Head of caudate nucleus (tissue), 42 donors: ENCODE measurements around the gene DYRK3.
A peak's percentile ranks its signal among the peaks of the same experiment; 100 is the strongest.

Source experiments
- DNase-seq, 42 donors: peaks; one replicate each; pipeline versions ENCODE4 v3.0.0 to v3.0.0-alpha.2; 2020 to 2021; ENCODE audit warnings: mixed read lengths in 7 of 42
- intact Hi-C: fragments of 100-400 bp; cut with DNase I; formaldehyde crosslinking; loops from one replicate; pipeline ENCODE4 v1.15.0; 2022

DYRK3 gene

GRCh38 chr1:206690516-206690915 is 55.2 kb downstream of the DYRK3 start:
- intact Hi-C loops: no loop called here
- DNase-seq: peak in 23 of 42 donors; percentile 25 to 72 (median 46)

GRCh38 chr1:206691604-206692003 is 56.3 kb downstream of the DYRK3 start:
- intact Hi-C loops: no loop called here

GRCh38 chr1:206693029-206693428 is 57.7 kb downstream of the DYRK3 start:
- DNase-seq: peak in 27 of 42 donors; percentile 14 to 74 (median 41)
- intact Hi-C loops: no loop called here

More at GRCh38 chr1:206691604-206692003, 56.3 kb downstream of the DYRK3 start:
- peak in 3 of 42 donors; percentile 9 to 15 (median 11) for DNase-seq

- intact Hi-C loops: no loop called here
- DNase-seq: peak in 2 of 42 donors; percentile 10 to 47
Measured at GRCh38 chr1:206693592-206693991, 58.3 kb downstream of the DYRK3 start.

GRCh38 chr1:206694171-206695124 is 59.1 kb downstream of the DYRK3 start:
- intact Hi-C loops: no loop called here
- peak in 1 of 42 donors; percentile 9 for DNase-seq

- intact Hi-C loops: no loop called here
- no peak for DNase-seq
Measured at GRCh38 chr1:206695733-206696132, 60.4 kb downstream of the DYRK3 start.

GRCh38 chr1:206696812-206697585 is 61.7 kb downstream of the DYRK3 start:
- intact Hi-C loops: no loop called here
- no peak for DNase-seq

- intact Hi-C loops: no loop called here
- no peak for DNase-seq
Measured at GRCh38 chr1:206698011-206698410, 62.7 kb downstream of the DYRK3 start.
